ENCODE data around the gene LTBP1. TPM values are rescaled to one million over a fixed set of nuclear protein-coding genes. Genes with fewer than 3 reads are reported as not detected.

Gene LTBP1
- polyA plus RNA-seq, 2 of the 4 experiments (the other 2 are of a cell fraction) = 23.8 to 30.4 TPM

GRCh38 chr2:33135645-33136044 is 188.9 kb downstream of the LTBP1 start:
- TF ChIP-seq PHF8 (IDR thresholded peaks at IDR 0.05; ENCODE audit: borderline replicate concordance, low read depth) = no peak
- TF ChIP-seq ZSCAN20 (CRISPR knock-in tag; IDR thresholded peaks at IDR 0.05) = no peak
- no peak for TF ChIP-seq RARB (CRISPR knock-in tag; IDR thresholded peaks at IDR 0.05)
- TF ChIP-seq HMGXB4 (CRISPR knock-in tag; IDR thresholded peaks at IDR 0.05; ENCODE audit: borderline replicate concordance) = no peak
- TF ChIP-seq ESRRA (IDR thresholded peaks at IDR 0.05; ENCODE audit: borderline replicate concordance, low read length) = no peak
- TF ChIP-seq HOXA7 (CRISPR knock-in tag; IDR thresholded peaks at IDR 0.05) = no peak
- TF ChIP-seq MAFK (IDR thresholded peaks at IDR 0.05; ENCODE audit: partially characterized antibody) = no peak
- no peak for TF ChIP-seq POLR2AphosphoS2 (conservative IDR thresholded peaks at IDR 0.05; ENCODE audit: low read length)
- no peak for TF ChIP-seq RCOR1 (IDR thresholded peaks at IDR 0.05; ENCODE audit: low read depth, low read length)
- no peak for TF ChIP-seq ZNF302 (CRISPR knock-in tag; IDR thresholded peaks at IDR 0.05)
- TF ChIP-seq JUNB (IDR thresholded peaks at IDR 0.05) = no peak
- no peak for TF ChIP-seq BCL3 (IDR thresholded peaks at IDR 0.05)
- TF ChIP-seq FOSB (CRISPR knock-in tag; IDR thresholded peaks at IDR 0.05) = no peak
- no peak for TF ChIP-seq RFX5 (IDR thresholded peaks at IDR 0.05)
- no peak for TF ChIP-seq MAZ (IDR thresholded peaks at IDR 0.05; ENCODE audit: borderline replicate concordance, low read depth, low read length)
- Histone ChIP-seq H3K4me1 (peaks cover 33% of the 10 kb centered on the region), H3K4me2 (no peak overlapping the region), H3K27ac (no peak overlapping the region), H3K9me3 (no peaks in the 10 kb centered on the region), H3K4me3 (no peak overlapping the region)
- FAIRE-seq (no peak), DNase-seq (ENCODE audit: low read depth in 1 of 2, low spot score in 1 of 2) (no peak), ATAC-seq (no peak)
- ChIA-PET CTCF (no interaction called here), POLR2A (no interaction called here)
- WGBS (ENCODE audit: missing lambda C conversion rate) = 70% methylated on average over 4 of the region's 4 CpGs

GRCh38 chr2:33136056-33136455 is 189.3 kb downstream of the LTBP1 start:
- WGBS (ENCODE audit: missing lambda C conversion rate) = 83% methylated on average over 4 of the region's 4 CpGs
- FAIRE-seq (no peak), ATAC-seq (no peak), DNase-seq (ENCODE audit: low read depth in 1 of 2, low spot score in 1 of 2) (no peak)
- H3K4me1 ChIP-seq = peaks cover 29% of the 10 kb centered on the region
- no peak overlapping the region for H3K27ac ChIP-seq
- ChIA-PET POLR2A (no interaction called here), CTCF (no interaction called here)
- no peak overlapping the region for H3K4me2 ChIP-seq
- TF ChIP-seq MAZ (IDR thresholded peaks at IDR 0.05; ENCODE audit: borderline replicate concordance, low read depth, low read length) (no peak), HMGXB4 (CRISPR knock-in tag; IDR thresholded peaks at IDR 0.05; ENCODE audit: borderline replicate concordance) (no peak), RFX5 (IDR thresholded peaks at IDR 0.05) (no peak), ELK1 (IDR thresholded peaks at IDR 0.05; ENCODE audit: low read depth, low read length) (no peak), HDAC2 (IDR thresholded peaks at IDR 0.05) (no peak), JUNB (IDR thresholded peaks at IDR 0.05) (no peak)
- no peak overlapping the region for H3K4me3 ChIP-seq
- no peaks in the 10 kb centered on the region for H3K9me3 ChIP-seq

- TF ChIP-seq FOXS1 (CRISPR knock-in tag; IDR thresholded peaks at IDR 0.05) (no peak), HOXB13 (CRISPR knock-in tag; IDR thresholded peaks at IDR 0.05; ENCODE audit: low read depth) (no peak), CEBPB (IDR thresholded peaks at IDR 0.05) (no peak), MAX (IDR thresholded peaks at IDR 0.05) (no peak), SMC3 (IDR thresholded peaks at IDR 0.05) (no peak), MYC (IDR thresholded peaks at IDR 0.05; ENCODE audit: borderline replicate concordance, low read length) (no peak), ELK1 (IDR thresholded peaks at IDR 0.05; ENCODE audit: low read depth, low read length) (no peak), ZC3H11A (IDR thresholded peaks at IDR 0.05) (no peak), CHD2 (IDR thresholded peaks at IDR 0.05; ENCODE audit: low read length, partially characterized antibody) (no peak)
These were observed 189.8 kb downstream of the LTBP1 start for GRCh38 chr2:33136566-33136965.

More at GRCh38 chr2:33136566-33136965, 189.8 kb downstream of the LTBP1 start:
- H3K4me3 ChIP-seq = no peak overlapping the region
- no peak for DNase-seq (ENCODE audit: low read depth in 1 of 2, low spot score in 1 of 2)
- no peak for FAIRE-seq
- H3K4me1 ChIP-seq = peaks cover 24% of the 10 kb centered on the region
- ChIA-PET POLR2A (no interaction called here), CTCF (no interaction called here)
- H3K27ac ChIP-seq = no peak overlapping the region
- no peak overlapping the region for H3K4me2 ChIP-seq
- 71% methylated on average over 1 of the region's 1 CpG for WGBS (ENCODE audit: missing lambda C conversion rate)
- no peaks in the 10 kb centered on the region for H3K9me3 ChIP-seq
- no peak for ATAC-seq
